ENCODE measurements around the gene ORM1. TPM values are rescaled to one million over a fixed set of nuclear protein-coding genes. Genes with fewer than 3 reads are reported as not detected.
"Not testable (repeated sequence)": the region's sequence is repeated elsewhere in the genome, so short reads cannot be mapped to it uniquely, and the experiment has no call there.

ORM1 gene
- total RNA-seq, 2 donors from 2014 or later = not detected

DNA sequence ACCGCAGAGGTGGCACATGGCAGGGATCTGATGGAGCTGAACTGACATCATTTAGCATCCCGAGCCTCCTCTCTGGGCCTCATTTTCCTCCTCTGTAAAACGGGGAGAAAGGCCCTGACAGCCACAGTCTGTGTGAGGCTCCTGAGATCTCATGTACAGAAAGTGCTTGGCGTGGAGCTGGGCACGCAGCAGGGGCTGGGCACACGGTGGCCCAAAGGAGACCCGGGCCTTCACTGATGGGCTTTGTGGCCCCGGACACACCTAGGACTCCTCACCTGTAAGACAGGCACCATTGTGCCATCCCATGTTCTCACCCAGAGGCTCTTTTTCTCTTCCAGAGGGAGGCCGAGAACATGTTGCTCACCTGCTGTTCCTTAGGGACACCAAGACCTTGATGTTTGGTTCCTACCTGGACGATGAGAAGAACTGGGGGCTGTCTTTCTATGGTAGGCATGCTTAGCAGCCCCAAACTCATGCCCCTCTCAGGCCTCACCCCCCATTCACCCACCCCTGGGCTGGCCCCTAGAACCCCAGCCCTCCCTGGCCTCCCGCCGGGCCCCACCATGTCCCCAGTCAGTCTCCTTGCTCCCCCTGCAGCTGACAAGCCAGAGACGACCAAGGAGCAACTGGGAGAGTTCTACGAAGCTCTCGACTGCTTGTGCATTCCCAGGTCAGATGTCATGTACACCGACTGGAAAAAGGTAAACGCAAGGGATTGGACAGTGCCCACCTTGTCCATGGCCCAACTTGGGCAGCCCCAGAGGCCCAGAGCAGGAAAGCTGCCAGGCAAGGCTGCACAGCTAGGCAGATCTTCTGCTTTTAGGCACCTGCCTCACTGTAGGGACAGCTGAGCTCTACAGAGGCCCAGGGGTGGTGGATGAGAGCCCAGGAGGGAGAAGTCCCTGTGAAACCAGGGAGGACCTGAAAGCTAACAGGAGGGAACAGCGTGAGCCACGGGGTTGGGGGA lies 8.6 kb downstream of the ORM1 start:
- H3K4me1 Mint-ChIP-seq (ENCODE audit: low read depth in 2 of 2) = peaks cover 12 to 15% of the 10 kb centered on the region in 2 donors
- H3K27ac Mint-ChIP-seq = peak overlapping the region in 1 of 2 donors; percentile 72
- DNase-seq (ENCODE audit: low spot score); H3K27me3 Mint-ChIP-seq; H3K36me3 Mint-ChIP-seq; H3K9me3 Mint-ChIP-seq; H3K4me3 Mint-ChIP-seq: not testable (repeated sequence)
- ATAC-seq = peak; percentile 4 to 21

GRCh38 chr9:114332474-114333040 lies 9.7 kb downstream of the ORM1 start:
- not testable (repeated sequence) for ATAC-seq; H3K27me3 Mint-ChIP-seq; H3K4me3 Mint-ChIP-seq; H3K36me3 Mint-ChIP-seq; H3K9me3 Mint-ChIP-seq; DNase-seq (ENCODE audit: low spot score)
- Mint-ChIP-seq H3K27ac (peak overlapping the region; percentile 63 to 72), H3K4me1 (ENCODE audit: low read depth in 2 of 2) (peaks cover 12 to 15% of the 10 kb centered on the region in 2 donors)

DNA sequence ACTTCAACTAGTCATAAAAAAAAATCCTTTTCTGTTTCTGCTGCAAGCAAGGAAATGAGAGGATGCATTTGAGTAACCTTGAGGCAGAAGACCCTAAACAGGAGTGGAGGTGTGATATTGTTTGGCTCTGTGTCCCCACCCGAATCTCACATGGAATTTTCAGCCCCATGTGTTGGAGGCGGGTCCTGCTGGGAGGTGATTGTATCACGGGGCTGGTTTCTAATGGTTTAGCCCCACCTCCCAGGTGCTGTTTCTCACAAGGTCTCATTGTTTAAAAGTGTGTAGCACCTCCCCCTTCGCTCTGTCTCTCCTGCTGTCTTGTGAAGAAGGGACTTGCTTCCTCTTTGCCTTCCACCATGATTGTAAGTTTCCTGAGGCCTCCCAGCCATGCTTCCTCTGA lies 10.8 kb downstream of the ORM1 start:
- Mint-ChIP-seq H3K4me1 (ENCODE audit: low read depth in 2 of 2) (peaks cover 18 to 23% of the 10 kb centered on the region in 2 donors), H3K36me3 (peaks cover 15% of the 10 kb centered on the region)
- not testable (repeated sequence) for H3K4me3 Mint-ChIP-seq; H3K27ac Mint-ChIP-seq; ATAC-seq; H3K9me3 Mint-ChIP-seq; DNase-seq (ENCODE audit: low spot score); H3K27me3 Mint-ChIP-seq

GRCh38 chr9:114334490-114334889 lies 11.6 kb downstream of the ORM1 start:
- Mint-ChIP-seq H3K36me3 (peaks cover 19% of the 10 kb centered on the region), H3K4me1 (ENCODE audit: low read depth in 2 of 2) (peaks cover 18 to 31% of the 10 kb centered on the region in 2 donors), H3K4me3 (no peak overlapping the region), H3K27ac (peak overlapping the region; percentile 65 to 77), H3K27me3 (no peaks in the 10 kb centered on the region), H3K9me3 (no peaks in the 10 kb centered on the region)
- DNase-seq (ENCODE audit: low spot score) = no peak
- no peak for ATAC-seq

- peak overlapping the region; percentile 65 to 77 for H3K27ac Mint-ChIP-seq
- ATAC-seq (no peak), DNase-seq (ENCODE audit: low spot score) (no peak)
- H3K4me3 Mint-ChIP-seq = no peak overlapping the region
- H3K36me3 Mint-ChIP-seq = peaks cover 24% of the 10 kb centered on the region
- H3K9me3 Mint-ChIP-seq = no peaks in the 10 kb centered on the region
- no peaks in the 10 kb centered on the region for H3K27me3 Mint-ChIP-seq
- H3K4me1 Mint-ChIP-seq (ENCODE audit: low read depth in 2 of 2) = peaks cover 24 to 39% of the 10 kb centered on the region in 2 donors
Measured at GRCh38 chr9:114335745-114336144, 12.8 kb downstream of the ORM1 start.

DNA sequence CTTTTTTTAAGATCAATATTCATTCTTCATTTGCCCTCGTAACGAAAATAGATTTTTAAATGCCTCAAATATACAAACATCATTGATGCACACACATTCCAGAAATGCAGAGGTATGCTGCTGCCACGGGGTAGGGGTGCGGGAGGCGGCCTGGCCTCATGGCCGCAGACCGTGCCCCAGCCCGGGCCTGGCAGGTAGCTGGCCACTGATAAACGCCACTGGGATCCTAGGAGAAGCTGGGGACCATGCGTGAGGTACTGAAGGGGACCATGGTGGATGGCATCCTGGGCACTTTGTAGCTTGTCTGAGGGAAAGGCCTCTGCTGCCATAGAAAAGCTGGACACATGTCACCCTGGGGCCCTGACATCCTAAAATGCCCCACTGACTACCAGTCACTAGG lies 13.3 kb downstream of the ORM1 start:
- Mint-ChIP-seq H3K36me3 (peaks cover 26% of the 10 kb centered on the region), H3K4me3 (no peak overlapping the region), H3K9me3 (no peaks in the 10 kb centered on the region), H3K27ac (peak overlapping the region in 1 of 2 donors; percentile 77), H3K4me1 (ENCODE audit: low read depth in 2 of 2) (peaks cover 24 to 38% of the 10 kb centered on the region in 2 donors), H3K27me3 (no peaks in the 10 kb centered on the region)
- ATAC-seq (no peak), DNase-seq (ENCODE audit: low spot score) (no peak)

GRCh38 chr9:114336699-114337395 lies 13.9 kb downstream of the ORM1 start:
- DNase-seq (ENCODE audit: low spot score) = no peak
- peaks cover 27 to 42% of the 10 kb centered on the region in 2 donors for H3K4me1 Mint-ChIP-seq (ENCODE audit: low read depth in 2 of 2)
- H3K27ac Mint-ChIP-seq = no peak overlapping the region
- H3K4me3 Mint-ChIP-seq = no peak overlapping the region
- peaks cover 30% of the 10 kb centered on the region for H3K36me3 Mint-ChIP-seq
- no peak for ATAC-seq
- H3K27me3 Mint-ChIP-seq = no peaks in the 10 kb centered on the region
- no peaks in the 10 kb centered on the region for H3K9me3 Mint-ChIP-seq

DNA sequence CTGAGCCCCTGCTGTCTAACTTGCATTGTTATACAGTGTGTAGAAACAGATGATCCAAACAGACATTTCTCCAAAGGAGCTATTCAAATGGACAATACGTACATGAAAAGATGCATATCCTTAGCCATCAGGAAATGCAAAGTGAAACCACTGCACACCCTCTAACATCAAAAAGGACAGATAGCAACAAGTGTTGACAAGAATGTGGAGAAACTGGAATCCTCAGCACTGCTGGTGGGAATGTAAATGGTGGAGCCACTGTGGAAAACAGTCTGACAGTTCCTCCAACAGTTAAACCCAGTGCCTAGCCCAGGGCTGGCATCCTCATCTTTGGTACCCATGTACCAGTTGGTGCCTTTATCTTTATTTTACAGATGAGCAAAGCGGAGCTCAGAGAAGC lies 15.3 kb downstream of the ORM1 start:
- Mint-ChIP-seq H3K4me3 (no peak overlapping the region), H3K4me1 (ENCODE audit: low read depth in 2 of 2) (peaks cover 27 to 43% of the 10 kb centered on the region in 2 donors), H3K36me3 (peaks cover 30% of the 10 kb centered on the region), H3K9me3 (no peaks in the 10 kb centered on the region), H3K27me3 (no peaks in the 10 kb centered on the region), H3K27ac (peak overlapping the region; percentile 62 to 84)
- DNase-seq (ENCODE audit: low spot score) = no peak
- no peak for ATAC-seq

DNA sequence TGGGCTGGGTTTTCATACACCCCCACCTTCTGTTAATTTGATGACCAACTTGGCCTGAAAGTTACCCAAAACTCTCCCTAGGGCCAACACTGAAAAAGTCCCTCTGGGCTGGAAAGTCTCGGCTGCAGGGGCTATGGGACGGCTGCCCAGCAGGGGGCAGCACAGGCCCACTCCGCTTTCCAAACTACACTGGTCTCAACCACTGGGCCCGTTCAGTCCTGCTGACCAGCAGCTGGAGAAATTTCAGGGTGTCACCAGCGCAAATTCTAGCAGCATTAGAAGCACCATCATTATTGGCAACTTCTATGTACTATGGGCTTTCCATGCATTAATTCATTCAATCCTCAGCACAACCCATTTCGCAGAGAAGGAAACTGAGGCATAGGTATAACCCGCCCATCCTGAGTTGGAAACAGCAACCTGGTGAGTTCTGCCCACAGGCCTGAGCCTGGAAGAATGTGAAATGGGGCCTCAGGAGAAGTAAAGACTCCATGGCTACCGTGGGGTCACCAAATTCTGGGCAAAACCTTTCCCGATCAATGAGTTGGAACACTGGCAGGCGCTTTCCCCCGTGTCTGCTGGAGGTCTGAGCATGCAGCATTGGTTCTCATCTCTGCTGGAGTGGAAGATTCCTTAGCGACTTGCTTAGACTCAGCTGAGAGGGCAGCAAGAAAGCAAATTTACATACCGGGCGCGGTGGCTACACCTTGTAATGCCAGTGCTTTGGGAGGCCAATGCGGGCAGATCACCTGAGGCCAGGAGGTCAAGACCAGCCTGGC lies 16.4 kb downstream of the ORM1 start:
- H3K36me3 Mint-ChIP-seq = peaks cover 38% of the 10 kb centered on the region
- no peaks in the 10 kb centered on the region for H3K9me3 Mint-ChIP-seq
- peaks cover 27 to 44% of the 10 kb centered on the region in 2 donors for H3K4me1 Mint-ChIP-seq (ENCODE audit: low read depth in 2 of 2)
- peak overlapping the region; percentile 62 to 84 for H3K27ac Mint-ChIP-seq
- peak; percentile 72 to 85 for ATAC-seq
- DNase-seq (ENCODE audit: low spot score) = peak; percentile 76
- no peak overlapping the region for H3K4me3 Mint-ChIP-seq
- no peaks in the 10 kb centered on the region for H3K27me3 Mint-ChIP-seq

GRCh38 chr9:114341152-114341830 lies 18.4 kb downstream of the ORM1 start:
- H3K4me3 Mint-ChIP-seq = no peak overlapping the region

GRCh38 chr9:114341991-114342390 lies 19.1 kb downstream of the ORM1 start:
- H3K27ac Mint-ChIP-seq = peak overlapping the region; percentile 62 to 70
- H3K27me3 Mint-ChIP-seq = no peaks in the 10 kb centered on the region
- H3K9me3 Mint-ChIP-seq = no peaks in the 10 kb centered on the region
- ATAC-seq = no peak
- DNase-seq (ENCODE audit: low spot score) = no peak
- no peak overlapping the region for H3K4me3 Mint-ChIP-seq
- peaks cover 42% of the 10 kb centered on the region for H3K36me3 Mint-ChIP-seq
- H3K4me1 Mint-ChIP-seq (ENCODE audit: low read depth in 2 of 2) = peaks cover 27 to 48% of the 10 kb centered on the region in 2 donors

More at GRCh38 chr9:114341152-114341830, 18.4 kb downstream of the ORM1 start:
- H3K4me1 Mint-ChIP-seq (ENCODE audit: low read depth in 2 of 2) = peaks cover 27 to 45% of the 10 kb centered on the region in 2 donors
- peak overlapping the region; percentile 62 to 70 for H3K27ac Mint-ChIP-seq
- no peaks in the 10 kb centered on the region for H3K9me3 Mint-ChIP-seq
- DNase-seq (ENCODE audit: low spot score) (no peak), ATAC-seq (no peak)
- peaks cover 37% of the 10 kb centered on the region for H3K36me3 Mint-ChIP-seq
- no peaks in the 10 kb centered on the region for H3K27me3 Mint-ChIP-seq

GRCh38 chr9:114342755-114343440 lies 20.0 kb downstream of the ORM1 start:
- Mint-ChIP-seq H3K36me3 (peaks cover 41% of the 10 kb centered on the region), H3K9me3 (no peaks in the 10 kb centered on the region), H3K27me3 (no peaks in the 10 kb centered on the region), H3K4me1 (ENCODE audit: low read depth in 2 of 2) (peaks cover 27 to 46% of the 10 kb centered on the region in 2 donors), H3K4me3 (no peak overlapping the region), H3K27ac (peak overlapping the region; percentile 74 to 87)
- ATAC-seq = no peak
- no peak for DNase-seq (ENCODE audit: low spot score)

Data from natural killer cell treated with Interleukin-12 subunit alpha and Interleukin-12 subunit beta and Interleukin-15 and Interleukin-18, amount 100 ng/mL, for 72 hours (primary cell).